GM12891 (cell line): ENCODE measurements around the gene GDPD4.

Experiments
- DNase-seq: peaks from one replicate; pipeline ENCODE4 v3.0.0; 2011; ENCODE audit warnings: low spot score; ENCODE audit not compliant: insufficient read length
- FAIRE-seq: peaks from 2 replicates; lab custom pipeline; 2011; peaks lifted over from hg19 to GRCh38; lab: Jason Lieb, UNC
- PAX5 ChIP-seq: IDR thresholded peaks from 2 replicates; pipeline ENCODE4 v1.6.1; 2011; ENCODE audit warnings: low read length, moderate library complexity, mild to moderate bottlenecking; ENCODE audit not compliant: insufficient read depth, severe bottlenecking
- POLR2A ChIP-seq: IDR thresholded peaks from 2 replicates; pipeline ENCODE4 v1.6.1; 2011; ENCODE audit warnings: low read depth, low read length, control low read depth
- POLR2AphosphoS5 ChIP-seq: IDR thresholded peaks from 2 replicates; pipeline ENCODE4 v1.6.1; 2011; ENCODE audit warnings: low read depth, low read length, control low read depth
- POU2F2 ChIP-seq: IDR thresholded peaks from 2 replicates; pipeline ENCODE4 v1.6.1; 2011; ENCODE audit warnings: low read depth, mild to moderate bottlenecking, control low read depth, low read length, moderate library complexity
- SPI1 ChIP-seq: IDR thresholded peaks from 2 replicates; pipeline ENCODE4 v1.6.1; 2011; ENCODE audit warnings: low read depth, low read length, control low read depth
- TAF1 ChIP-seq: IDR thresholded peaks from 2 replicates; pipeline ENCODE4 v1.6.1; 2011; ENCODE audit warnings: low read depth, low read length, control low read depth

The GDPD4 gene

GRCh38 chr11:77181799-77182541 is 119.5 kb downstream of the GDPD4 start:
- no peak for FAIRE-seq
- no peak for TF ChIP-seq SPI1
- no peak for TF ChIP-seq POU2F2
- TF ChIP-seq PAX5, result no peak
- TF ChIP-seq POLR2A, result no peak
- TF ChIP-seq TAF1, result no peak
- no peak for TF ChIP-seq POLR2AphosphoS5

GRCh38 chr11:77181226-77181625 is 120.3 kb downstream of the GDPD4 start:
- FAIRE-seq (no peak), DNase-seq (no peak)
- TF ChIP-seq POU2F2, result no peak
- no peak for TF ChIP-seq POLR2AphosphoS5
- TF ChIP-seq TAF1, result no peak
- TF ChIP-seq SPI1, result no peak
- TF ChIP-seq POLR2A, result no peak
- TF ChIP-seq PAX5, result no peak

More at GRCh38 chr11:77181799-77182541, 119.5 kb downstream of the GDPD4 start:
- no peak for DNase-seq

GRCh38 chr11:77180346-77180745 is 121.1 kb downstream of the GDPD4 start:
- no peak for FAIRE-seq
- TF ChIP-seq SPI1, result no peak
- no peak for DNase-seq

GRCh38 chr11:77179681-77180080 is 121.8 kb downstream of the GDPD4 start:
- FAIRE-seq (no peak), DNase-seq (no peak)
- no peak for TF ChIP-seq TAF1
- no peak for TF ChIP-seq POU2F2
- no peak for TF ChIP-seq SPI1
- TF ChIP-seq POLR2A, result no peak
- no peak for TF ChIP-seq POLR2AphosphoS5
- no peak for TF ChIP-seq PAX5

GRCh38 chr11:77179048-77179447 is 122.4 kb downstream of the GDPD4 start:
- no peak for TF ChIP-seq POLR2A
- TF ChIP-seq POU2F2, result no peak
- no peak for TF ChIP-seq TAF1
- TF ChIP-seq SPI1, result no peak
- TF ChIP-seq POLR2AphosphoS5, result no peak
- TF ChIP-seq PAX5, result no peak
- FAIRE-seq (no peak), DNase-seq (no peak)

GRCh38 chr11:77178150-77178549 is 123.3 kb downstream of the GDPD4 start:
- no peak for TF ChIP-seq TAF1
- TF ChIP-seq PAX5, result no peak
- no peak for TF ChIP-seq POLR2A
- TF ChIP-seq POU2F2, result no peak
- TF ChIP-seq SPI1, result no peak
- DNase-seq (no peak), FAIRE-seq (no peak)

GRCh38 chr11:77176996-77177395 is 124.5 kb downstream of the GDPD4 start:
- TF ChIP-seq POLR2AphosphoS5, result no peak
- TF ChIP-seq POU2F2, result no peak
- TF ChIP-seq PAX5, result no peak
- no peak for TF ChIP-seq POLR2A
- no peak for TF ChIP-seq TAF1
- no peak for FAIRE-seq
- DNase-seq, result no peak

- no peak for DNase-seq
Observed at GRCh38 chr11:77175869-77176539, 125.5 kb downstream of the GDPD4 start.

GRCh38 chr11:77175021-77175842 is 126.3 kb downstream of the GDPD4 start:
- DNase-seq, result no peak

More at GRCh38 chr11:77175869-77176539, 125.5 kb downstream of the GDPD4 start:
- peak; percentile 39; the same call in 1 of the 2 replicates for TF ChIP-seq POU2F2
- TF ChIP-seq PAX5, result no peak
- FAIRE-seq, result no peak

GRCh38 chr11:77174559-77174958 is 126.9 kb downstream of the GDPD4 start:
- FAIRE-seq (no peak), DNase-seq (no peak)
- no peak for TF ChIP-seq POU2F2
- TF ChIP-seq TAF1, result no peak
- no peak for TF ChIP-seq PAX5
- no peak for TF ChIP-seq SPI1
- TF ChIP-seq POLR2A, result no peak
- TF ChIP-seq POLR2AphosphoS5, result no peak

More at GRCh38 chr11:77175021-77175842, 126.3 kb downstream of the GDPD4 start:
- FAIRE-seq, result no peak
- no peak for TF ChIP-seq POLR2A
